ENCODE results near the gene PPTC7. TPM values are rescaled to one million over a fixed set of nuclear protein-coding genes. Genes with fewer than 3 reads are reported as not detected.

PPTC7 gene
- total and polyA plus RNA-seq, 10 of the 15 experiments (the other 5 are each of a cell fraction or from before 2014, with no cell fraction given): 4.0 to 69.6 (median 12.3) TPM

- TF ChIP-seq TARDBP (IDR thresholded peaks at IDR 0.05; ENCODE audit: borderline replicate concordance) (no peak), EZH2 (IDR thresholded peaks at IDR 0.05; ENCODE audit: borderline replicate concordance, control insufficient read depth, low read depth, low read length) (no peak), SMAD1 (IDR thresholded peaks at IDR 0.05; ENCODE audit: low read depth, partially characterized antibody) (no peak), CEBPB (IDR thresholded peaks at IDR 0.05; ENCODE audit: borderline replicate concordance in 1 of 2, low read depth in 2 of 2, low read length in 2 of 2) (no peak), CUX1 (IDR thresholded peaks at IDR 0.05; ENCODE audit: insufficient replicate concordance, low read depth, low read length) (no peak)
Measured at GRCh38 chr12:110501399-110501751, 81.7 kb downstream of the PPTC7 start (continued).

Data from GM12878 (cell line).